Chondrocyte (in vitro differentiated cells): ENCODE measurements around the gene STK11. TPM values are rescaled to one million over a fixed set of nuclear protein-coding genes. Genes with fewer than 3 reads are reported as not detected.

Experiments used
- DNase-seq: peaks from one replicate; pipeline ENCODE4 v3.0.0; 2021; ENCODE audit warnings: mixed read lengths, low spot score
- H3K27ac Mint-ChIP-seq: one replicate; pipeline ENCODE4 v1.8.0; 2021; ENCODE audit warnings: mild to moderate bottlenecking, moderate library complexity, mixed read lengths; ENCODE audit not compliant: unreplicated experiment
- H3K27me3 Mint-ChIP-seq: 2 replicates; pipeline ENCODE4 v1.8.0; 2021; ENCODE audit warnings: low read depth, mixed read lengths
- H3K36me3 Mint-ChIP-seq: 2 replicates; pipeline ENCODE4 v1.8.0; 2021; ENCODE audit warnings: low read depth, mixed read lengths
- H3K4me1 Mint-ChIP-seq: 2 replicates; pipeline ENCODE4 v1.8.0; 2021; ENCODE audit warnings: low read depth, mild to moderate bottlenecking, mixed read lengths
- H3K4me3 Mint-ChIP-seq: one replicate; pipeline ENCODE4 v1.8.0; 2021; ENCODE audit warnings: mild to moderate bottlenecking, moderate library complexity, mixed read lengths; ENCODE audit not compliant: unreplicated experiment
- H3K9me3 Mint-ChIP-seq: 2 replicates; pipeline ENCODE4 v1.8.0; 2021; ENCODE audit warnings: low read depth, mixed read lengths
- CTCF ChIP-seq: fragments of 200-600 bp; sonication (generic); IDR thresholded peaks from 2 replicates; pipeline ENCODE4 v1.5.0; 2021; ENCODE audit warnings: antibody characterized with exemption, mild to moderate bottlenecking, moderate library complexity
- total RNA-seq: library from RNA; stranded (reverse); gene quantifications from 3 replicates; pipeline ENCODE4 v1.2.1, GENCODE V29; 2021

STK11 gene
- total RNA-seq, 1 donor from 2014 or later = 42.3 TPM

DNA sequence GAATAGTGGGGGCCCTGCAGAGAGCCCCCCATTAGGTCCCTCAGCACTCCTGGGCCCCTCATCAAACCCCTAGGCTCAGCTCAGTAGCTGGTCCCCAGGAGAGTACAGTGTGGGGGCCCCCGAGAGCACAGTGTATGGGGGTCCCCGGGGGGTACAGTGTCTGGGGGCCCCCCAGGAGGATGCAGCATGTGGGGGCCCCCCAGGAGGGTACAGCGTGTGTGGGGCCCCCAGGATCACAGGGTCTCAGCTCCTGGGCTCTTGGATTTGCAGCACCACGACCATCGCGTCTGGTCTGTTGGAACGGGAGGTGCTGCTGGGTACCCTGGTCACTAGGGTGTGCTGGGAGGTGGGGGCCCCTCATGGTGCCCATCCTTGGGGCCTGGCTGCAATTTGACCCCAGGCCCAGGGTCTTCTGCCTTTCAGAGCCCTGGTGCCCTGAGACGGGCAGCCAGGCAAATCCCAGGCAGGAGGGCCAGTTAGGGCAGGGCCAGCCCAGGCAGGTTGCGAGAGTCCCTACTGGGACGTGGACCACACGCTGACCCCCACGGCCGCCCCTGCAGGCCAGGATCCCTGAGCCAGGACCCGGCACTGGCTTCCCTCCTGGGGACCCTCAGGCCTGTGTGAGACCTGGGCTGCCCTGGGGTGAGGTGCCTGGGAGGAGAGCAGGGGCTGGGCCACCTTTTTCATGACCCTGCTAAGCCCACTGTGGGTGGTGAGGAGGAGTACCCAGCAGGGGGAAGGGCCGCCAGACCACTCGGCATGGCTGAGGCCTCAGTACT, 18.7 kb downstream of the STK11 start:
- Mint-ChIP-seq H3K4me3 (no peak overlapping the region), H3K27ac (no peak overlapping the region), H3K27me3 (no peaks in the 10 kb centered on the region), H3K9me3 (no peaks in the 10 kb centered on the region), H3K36me3 (no peaks in the 10 kb centered on the region), H3K4me1 (no peaks in the 10 kb centered on the region)
- no peak for DNase-seq
- no peak for TF ChIP-seq CTCF

DNA sequence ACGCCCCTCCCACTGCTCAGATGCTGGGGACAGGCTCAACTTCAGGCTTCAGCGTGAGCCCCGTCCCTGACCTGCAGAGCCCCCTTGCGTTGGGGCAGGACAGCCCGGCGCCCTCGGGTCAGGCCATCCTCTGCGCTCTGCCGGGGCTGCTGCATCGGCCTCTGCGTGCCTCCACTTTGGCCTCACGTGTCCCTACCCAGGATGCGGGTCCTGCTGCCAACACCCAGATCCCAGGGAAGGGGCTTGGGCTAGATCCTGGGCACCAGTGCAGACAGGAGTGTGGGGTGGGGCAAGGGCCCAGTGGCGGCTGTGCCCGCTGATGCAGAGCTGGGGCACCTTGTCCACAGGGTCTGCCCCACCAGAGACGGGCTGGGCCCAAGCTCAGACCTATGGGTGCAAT, 19.3 kb downstream of the STK11 start:
- no peak overlapping the region for H3K27ac Mint-ChIP-seq
- no peaks in the 10 kb centered on the region for H3K27me3 Mint-ChIP-seq
- no peaks in the 10 kb centered on the region for H3K9me3 Mint-ChIP-seq
- no peaks in the 10 kb centered on the region for H3K36me3 Mint-ChIP-seq
- no peaks in the 10 kb centered on the region for H3K4me1 Mint-ChIP-seq
- no peak for DNase-seq
- no peak overlapping the region for H3K4me3 Mint-ChIP-seq
- no peak for TF ChIP-seq CTCF

GRCh38 chr19:1225440-1226226, 20.1 kb downstream of the STK11 start:
- Mint-ChIP-seq H3K27me3 (no peaks in the 10 kb centered on the region), H3K36me3 (no peaks in the 10 kb centered on the region), H3K4me3 (no peak overlapping the region), H3K27ac (no peak overlapping the region), H3K9me3 (no peaks in the 10 kb centered on the region), H3K4me1 (no peaks in the 10 kb centered on the region)
- DNase-seq = no peak
- TF ChIP-seq CTCF = no peak

DNA sequence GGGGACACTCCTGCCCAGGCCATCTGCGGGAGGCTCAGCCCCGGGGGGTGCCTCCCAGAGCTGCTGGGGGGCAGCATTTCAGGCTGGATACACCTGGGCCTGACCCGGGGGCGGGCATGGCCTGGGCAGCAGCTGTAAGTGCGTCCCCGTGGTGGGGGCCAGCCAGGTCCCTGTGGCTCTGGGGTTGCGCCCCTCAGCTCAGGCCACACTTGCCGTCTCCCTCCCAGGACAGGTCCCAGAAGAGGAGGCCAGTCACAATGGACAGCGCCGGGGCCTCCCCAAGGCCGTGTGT, 20.6 kb downstream of the STK11 start:
- no peak overlapping the region for H3K27ac Mint-ChIP-seq
- H3K4me3 Mint-ChIP-seq = no peak overlapping the region
- H3K9me3 Mint-ChIP-seq = no peaks in the 10 kb centered on the region
- DNase-seq = no peak
- H3K4me1 Mint-ChIP-seq = no peaks in the 10 kb centered on the region
- TF ChIP-seq CTCF = no peak
- no peaks in the 10 kb centered on the region for H3K27me3 Mint-ChIP-seq
- no peaks in the 10 kb centered on the region for H3K36me3 Mint-ChIP-seq

DNA sequence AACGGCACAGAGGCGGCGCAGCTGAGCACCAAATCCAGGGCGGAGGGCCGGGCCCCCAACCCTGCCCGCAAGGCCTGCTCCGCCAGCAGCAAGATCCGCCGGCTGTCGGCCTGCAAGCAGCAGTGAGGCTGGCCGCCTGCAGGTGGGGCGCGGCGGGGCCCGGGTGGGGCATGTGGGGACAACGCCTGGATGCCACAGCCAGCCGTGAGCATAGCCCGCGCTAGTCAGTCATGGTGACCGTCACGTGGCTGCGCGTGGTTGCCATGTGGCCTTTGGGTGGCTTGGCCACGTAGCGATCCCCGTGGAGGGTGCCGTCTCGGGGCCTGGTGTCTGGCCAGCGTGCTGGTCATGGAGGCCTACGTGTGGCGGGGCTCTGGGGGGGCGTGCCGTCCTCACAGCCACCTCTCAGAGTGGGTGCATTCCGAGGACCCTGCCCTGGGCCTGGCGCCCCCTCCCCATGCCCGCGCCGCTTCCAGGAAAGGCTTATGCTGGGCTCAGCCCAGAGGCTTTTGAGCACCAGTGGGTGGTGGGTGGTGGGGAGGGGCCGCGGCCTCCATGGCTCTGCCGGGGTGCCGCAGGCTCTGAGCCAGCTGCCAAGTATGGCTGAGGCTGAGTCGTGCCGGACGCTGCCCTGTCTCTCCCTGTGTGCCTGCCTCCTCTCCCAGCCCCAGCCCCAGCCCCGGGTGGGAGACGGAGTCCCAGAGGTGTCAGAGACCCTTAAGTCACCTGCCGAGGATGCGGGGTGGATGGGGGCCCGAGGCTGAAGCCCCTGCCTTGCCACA, 21.1 kb downstream of the STK11 start:
- no peak for DNase-seq
- Mint-ChIP-seq H3K4me1 (peaks cover 2% of the 10 kb centered on the region), H3K27ac (no peak overlapping the region), H3K9me3 (no peaks in the 10 kb centered on the region), H3K36me3 (peaks cover 2% of the 10 kb centered on the region), H3K4me3 (no peak overlapping the region), H3K27me3 (no peaks in the 10 kb centered on the region)
- TF ChIP-seq CTCF = no peak
